B cell (primary cell): Measurements from ENCODE around the gene RREB1. TPM values are rescaled to one million over a fixed set of nuclear protein-coding genes. Genes with fewer than 3 reads are reported as not detected.
A peak's percentile ranks its signal among the peaks of the same experiment; 100 is the strongest.

ENCODE experiments used
- ATAC-seq: fragments of 200-7000 bp; cut with Tn5 transposase; one replicate; pipeline ENCODE4 v1.10.0; 2021; ENCODE audit warnings: low read depth, mild to moderate bottlenecking, moderate number of reproducible peaks, moderate library complexity
- CTCF ChIA-PET: fragments of 350-600 bp; sonication (Branson Sonifier 250); formaldehyde crosslinking; loops from one replicate; lab custom pipeline; 2021; ENCODE audit warnings: antibody characterized with exemption, inconsistent platforms; lab: Charles Lee
- POLR2A ChIA-PET: fragments of 350-600 bp; sonication (Branson Sonifier 250); formaldehyde crosslinking; loops from one replicate; lab custom pipeline; 2021; ENCODE audit warnings: antibody characterized with exemption; lab: Charles Lee
- DNase-seq: peaks from one replicate; pipeline ENCODE4 v3.0.0; 2013
- H2AFZ ChIP-seq: 2 replicates; pipeline ENCODE4 v1.6.1; 2012; ENCODE audit warnings: mild to moderate bottlenecking, low read depth, low read length; ENCODE audit not compliant: insufficient read depth, poor library complexity, severe bottlenecking
- H3K27ac ChIP-seq, 2 donors: 1 replicate in 1 of 2; 2 replicates in 1 of 2; pipeline ENCODE4 v1.5.1; 2012 to 2013; ENCODE audit warnings: low read length in 2 of 2, mild to moderate bottlenecking in 2 of 2, moderate library complexity in 1 of 2
- H3K27me3 ChIP-seq, 4 experiments: fragments of 200-600 bp in 1 of 4; sonication (generic) in 1 of 4; replicated peaks in 1 of 4; 1 replicate in 2 of 4; 2 replicates in 2 of 4; pipeline versions ENCODE4 v1.6.1 to v1.7.0; 2013 to 2016; ENCODE audit warnings: low read length in 3 of 4, mild to moderate bottlenecking in 2 of 4, mixed read lengths in 1 of 4, moderate library complexity in 1 of 4; ENCODE audit not compliant: insufficient read depth in 4 of 4, control insufficient read depth in 3 of 4; ENCODE audit errors: control extremely low read depth in 1 of 4
- H3K36me3 ChIP-seq, 2 experiments: replicated peaks in 1 of 2; 1 replicate in 1 of 2; 2 replicates in 1 of 2; pipeline versions ENCODE4 v1.6.1 to v1.7.1; 2013; ENCODE audit warnings: low read length in 1 of 2; ENCODE audit not compliant: insufficient read depth in 2 of 2, control insufficient read depth in 1 of 2; ENCODE audit errors: control extremely low read depth in 1 of 2, extremely low read depth in 1 of 2
- H3K4me1 ChIP-seq, 2 donors: fragments of 200-600 bp in 1 of 2; sonication (generic) in 1 of 2; 1 replicate in 1 of 2; 2 replicates in 1 of 2; pipeline versions ENCODE4 v1.5.1 to v1.6.1; 2013 to 2017; ENCODE audit warnings: low read length in 2 of 2; ENCODE audit not compliant: control insufficient read depth in 2 of 2, insufficient read depth in 2 of 2
- H3K4me2 ChIP-seq: replicated peaks from 2 replicates; pipeline ENCODE3; 2012; ENCODE audit warnings: mild to moderate bottlenecking, low read depth, low read length; ENCODE audit not compliant: poor library complexity, severe bottlenecking
- H3K4me3 ChIP-seq, 5 experiments: fragments of 200-600 bp in 1 of 5; sonication (generic) in 1 of 5; 1 replicate in 3 of 5; 2 replicates in 2 of 5; pipeline versions ENCODE4 v1.5.1 to v1.7.0; 2011 to 2016; ENCODE audit warnings: low read length in 4 of 5, mild to moderate bottlenecking in 4 of 5, low read depth in 2 of 5, control low read depth in 1 of 5, moderate library complexity in 1 of 5; ENCODE audit not compliant: insufficient read depth in 1 of 5; ENCODE audit errors: control extremely low read depth in 1 of 5, extremely low read depth in 1 of 5
- H3K79me2 ChIP-seq: fragments of 200-600 bp; sonication (generic); one replicate; pipeline ENCODE4 v1.6.0; 2016; ENCODE audit warnings: low read length; ENCODE audit not compliant: control insufficient read depth, insufficient read depth
- H3K9ac ChIP-seq: fragments of 200-600 bp; sonication (generic); 2 replicates; pipeline ENCODE4 v1.6.1; 2017; ENCODE audit warnings: mild to moderate bottlenecking, low read length, moderate library complexity
- H3K9me3 ChIP-seq, 3 donors: one replicate each; pipeline versions ENCODE4 v1.6.1 to v1.7.1; 2013; ENCODE audit warnings: low read length in 2 of 3; ENCODE audit not compliant: control insufficient read depth in 2 of 3, insufficient read depth in 1 of 3; ENCODE audit errors: control extremely low read depth in 1 of 3
- H4K20me1 ChIP-seq: 2 replicates; pipeline ENCODE4 v1.6.0; 2012; ENCODE audit warnings: mild to moderate bottlenecking, low read length; ENCODE audit not compliant: insufficient read depth, control insufficient read depth, poor library complexity, severe bottlenecking
- H3K27ac Mint-ChIP-seq: one replicate; pipeline ENCODE4 v1.8.0; 2021; ENCODE audit warnings: mixed read lengths
- H3K27me3 Mint-ChIP-seq: one replicate; pipeline ENCODE4 v1.8.0; 2021; ENCODE audit warnings: mixed read lengths
- H3K4me1 Mint-ChIP-seq: one replicate; pipeline ENCODE4 v1.8.0; 2021; ENCODE audit warnings: mixed read lengths
- H3K4me3 Mint-ChIP-seq: one replicate; pipeline ENCODE4 v1.8.0; 2021; ENCODE audit warnings: mixed read lengths
- H3K9me3 Mint-ChIP-seq: one replicate; pipeline ENCODE4 v1.8.0; 2022; ENCODE audit warnings: mixed read lengths; ENCODE audit not compliant: insufficient read depth
- CTCF ChIP-seq: fragments of 200-600 bp; IDR thresholded peaks from one replicate; pipeline ENCODE4 v1.8.0; 2022; ENCODE audit warnings: antibody characterized with exemption, mild to moderate bottlenecking
- EZH2 ChIP-seq: IDR thresholded peaks from 2 replicates; pipeline ENCODE4 v1.6.1; 2012; ENCODE audit warnings: borderline replicate concordance, low read depth, mild to moderate bottlenecking, moderate library complexity, low read length; ENCODE audit not compliant: insufficient read depth, poor library complexity, severe bottlenecking
- WGBS: methylation state at CpG from one replicate; pipeline ENCODE4 v1.1.5; 2013; ENCODE audit warnings: missing lambda C conversion rate; ENCODE audit not compliant: insufficient coverage; 5-methylcytosine and 5-hydroxymethylcytosine counted together
- intact Hi-C: fragments of 100-400 bp; cut with micrococcal nuclease; formaldehyde crosslinking; loops from one replicate; pipeline ENCODE4 v1.10.0; 2022
- polyA plus RNA-seq: library from polyadenylated mRNA; depleted of rRNA; stranded (reverse); fragments of >200 nt; gene quantifications from 2 replicates; pipeline ENCODE4 v1.2.3, GENCODE V29; 2012
- total RNA-seq, 2 donors: library from RNA; stranded (reverse); fragments of 120-200 nt in 1 of 2; gene quantifications; 1 replicate in 1 of 2; 2 replicates in 1 of 2; pipeline versions ENCODE4 v1.2.3 to v1.2.4, GENCODE V29; 2013 to 2022

RREB1 gene
- total and polyA plus RNA-seq, 2 donors (not counting 1 experiment from before 2014, with no cell fraction given), result 10.4 to 58.6 TPM

GRCh38 chr6:7184502-7184901 lies 76.7 kb downstream of the RREB1 start:
- Histone ChIP-seq H4K20me1 (peaks cover 45% of the 10 kb centered on the region), H3K79me2 (peaks cover 23% of the 10 kb centered on the region), H3K9ac (no peak overlapping the region), H3K4me2 (no peak overlapping the region), H3K36me3 (peaks cover 3 to 77% of the 10 kb centered on the region in 2 experiments), H2AFZ (no peak overlapping the region), H3K27me3 (no peaks in the 10 kb centered on the region), H3K27ac (no peak overlapping the region), H3K4me1 (peaks cover 8 to 14% of the 10 kb centered on the region in 2 donors), H3K9me3 (no peaks in the 10 kb centered on the region), H3K4me3 (no peak overlapping the region)
- H3K27me3 Mint-ChIP-seq, result no peaks in the 10 kb centered on the region
- H3K27ac Mint-ChIP-seq, result peak overlapping the region; percentile 65
- H3K9me3 Mint-ChIP-seq, result no peaks in the 10 kb centered on the region
- ChIA-PET CTCF (no interaction called here), POLR2A (no interaction called here)
- intact Hi-C loops, result no loop called here
- ATAC-seq, result no peak
- no peak for DNase-seq
- WGBS, result no CpG with 5 or more reads among the region's 1 CpG
- no peak for TF ChIP-seq EZH2
- no peak for TF ChIP-seq CTCF
- H3K4me3 Mint-ChIP-seq, result no peak overlapping the region
- peaks cover 16% of the 10 kb centered on the region for H3K4me1 Mint-ChIP-seq

- H3K4me1 Mint-ChIP-seq, result peaks cover 16% of the 10 kb centered on the region
- peak overlapping the region; percentile 41 for H3K27ac Mint-ChIP-seq
- H2AFZ ChIP-seq, result no peak overlapping the region
- no peaks in the 10 kb centered on the region for H3K27me3 Mint-ChIP-seq
- ChIA-PET CTCF (interaction anchor here (0.8 kb wide), 1 partner anchor 99 kb away, joined by 3 read pairs; no protein-coding TSS in a partner anchor), POLR2A (interaction anchor here (0.6 kb wide), 1 partner anchor 23 kb away, joined by 3 read pairs; no protein-coding TSS in a partner anchor)
- 100% methylated on average over 1 of the region's 4 CpGs for WGBS
- no peaks in the 10 kb centered on the region for H3K9me3 ChIP-seq
- H3K36me3 ChIP-seq, result peaks cover 2 to 77% of the 10 kb centered on the region in 2 experiments
- no peak overlapping the region for H3K4me3 Mint-ChIP-seq
- no peak overlapping the region for H3K4me2 ChIP-seq
- H3K9ac ChIP-seq, result no peak overlapping the region
- ATAC-seq, result no peak
- no peak overlapping the region for H3K4me3 ChIP-seq
- H4K20me1 ChIP-seq, result peaks cover 37% of the 10 kb centered on the region
- H3K4me1 ChIP-seq, result peaks cover 8 to 14% of the 10 kb centered on the region in 2 donors
- DNase-seq, result no peak
- intact Hi-C loops, result no loop called here
- H3K27me3 ChIP-seq, result no peaks in the 10 kb centered on the region
- no peak overlapping the region for H3K27ac ChIP-seq
- H3K9me3 Mint-ChIP-seq, result no peaks in the 10 kb centered on the region
- TF ChIP-seq CTCF (no peak), EZH2 (no peak)
- peaks cover 16% of the 10 kb centered on the region for H3K79me2 ChIP-seq
Measured at GRCh38 chr6:7185561-7185960, 77.8 kb downstream of the RREB1 start.
